GM20000 (cell line): ENCODE measurements around the gene ZNF532.

Experiments used
- DNase-seq: peaks from one replicate; pipeline ENCODE4 v3.0.0; 2012; ENCODE audit warnings: low spot score
- TF ChIP-seq, protein P1 (sequence below): IDR thresholded peaks from 2 replicates; pipeline ENCODE4 v1.5.1; 2012; ENCODE audit warnings: mild to moderate bottlenecking, control low read depth; ENCODE audit errors: extremely low read depth, missing control alignments

ZNF532 gene

DNA sequence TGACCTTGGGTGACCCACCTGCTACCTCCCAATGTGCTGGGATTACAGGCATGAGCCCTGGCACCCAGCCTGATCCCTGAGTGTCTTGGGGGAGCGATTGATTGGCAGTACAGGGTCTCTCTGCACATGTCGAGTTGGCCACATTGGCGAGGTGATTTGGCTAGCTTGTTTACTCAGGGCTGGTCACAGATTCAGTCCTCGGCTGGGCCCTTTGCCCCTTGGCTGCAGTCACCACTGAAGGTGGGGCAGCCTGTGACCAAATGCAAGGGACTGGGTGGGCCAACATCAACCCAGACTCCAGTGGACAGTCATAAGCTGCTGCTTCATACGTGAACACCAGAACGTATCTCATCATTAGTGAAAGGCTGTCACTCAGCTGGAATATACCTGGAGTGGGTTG, 114.9 kb downstream of the ZNF532 start:
- no peak for DNase-seq
- TF ChIP-seq, protein P1, sequence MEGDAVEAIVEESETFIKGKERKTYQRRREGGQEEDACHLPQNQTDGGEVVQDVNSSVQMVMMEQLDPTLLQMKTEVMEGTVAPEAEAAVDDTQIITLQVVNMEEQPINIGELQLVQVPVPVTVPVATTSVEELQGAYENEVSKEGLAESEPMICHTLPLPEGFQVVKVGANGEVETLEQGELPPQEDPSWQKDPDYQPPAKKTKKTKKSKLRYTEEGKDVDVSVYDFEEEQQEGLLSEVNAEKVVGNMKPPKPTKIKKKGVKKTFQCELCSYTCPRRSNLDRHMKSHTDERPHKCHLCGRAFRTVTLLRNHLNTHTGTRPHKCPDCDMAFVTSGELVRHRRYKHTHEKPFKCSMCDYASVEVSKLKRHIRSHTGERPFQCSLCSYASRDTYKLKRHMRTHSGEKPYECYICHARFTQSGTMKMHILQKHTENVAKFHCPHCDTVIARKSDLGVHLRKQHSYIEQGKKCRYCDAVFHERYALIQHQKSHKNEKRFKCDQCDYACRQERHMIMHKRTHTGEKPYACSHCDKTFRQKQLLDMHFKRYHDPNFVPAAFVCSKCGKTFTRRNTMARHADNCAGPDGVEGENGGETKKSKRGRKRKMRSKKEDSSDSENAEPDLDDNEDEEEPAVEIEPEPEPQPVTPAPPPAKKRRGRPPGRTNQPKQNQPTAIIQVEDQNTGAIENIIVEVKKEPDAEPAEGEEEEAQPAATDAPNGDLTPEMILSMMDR: no peak

DNA sequence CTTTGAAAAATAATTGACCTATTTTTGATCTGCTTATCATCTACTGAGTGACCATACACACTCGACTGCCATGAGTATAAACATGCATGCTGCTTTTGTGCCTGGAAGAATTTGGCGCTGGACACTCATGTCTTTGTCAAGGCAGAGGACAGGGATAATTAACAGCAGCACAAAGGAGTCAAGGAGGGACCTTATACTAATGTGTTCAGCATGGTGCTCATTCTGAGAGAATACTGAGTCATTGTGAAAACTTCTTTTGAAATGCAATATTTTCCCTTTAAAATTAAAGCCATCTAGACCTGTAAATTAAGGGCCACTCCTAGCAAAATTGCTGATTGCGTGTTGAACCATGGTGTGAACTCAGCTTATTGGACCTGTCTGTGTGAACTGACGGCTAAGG, 116.3 kb downstream of the ZNF532 start:
- no peak for DNase-seq
- TF ChIP-seq, protein P1: no peak

DNA sequence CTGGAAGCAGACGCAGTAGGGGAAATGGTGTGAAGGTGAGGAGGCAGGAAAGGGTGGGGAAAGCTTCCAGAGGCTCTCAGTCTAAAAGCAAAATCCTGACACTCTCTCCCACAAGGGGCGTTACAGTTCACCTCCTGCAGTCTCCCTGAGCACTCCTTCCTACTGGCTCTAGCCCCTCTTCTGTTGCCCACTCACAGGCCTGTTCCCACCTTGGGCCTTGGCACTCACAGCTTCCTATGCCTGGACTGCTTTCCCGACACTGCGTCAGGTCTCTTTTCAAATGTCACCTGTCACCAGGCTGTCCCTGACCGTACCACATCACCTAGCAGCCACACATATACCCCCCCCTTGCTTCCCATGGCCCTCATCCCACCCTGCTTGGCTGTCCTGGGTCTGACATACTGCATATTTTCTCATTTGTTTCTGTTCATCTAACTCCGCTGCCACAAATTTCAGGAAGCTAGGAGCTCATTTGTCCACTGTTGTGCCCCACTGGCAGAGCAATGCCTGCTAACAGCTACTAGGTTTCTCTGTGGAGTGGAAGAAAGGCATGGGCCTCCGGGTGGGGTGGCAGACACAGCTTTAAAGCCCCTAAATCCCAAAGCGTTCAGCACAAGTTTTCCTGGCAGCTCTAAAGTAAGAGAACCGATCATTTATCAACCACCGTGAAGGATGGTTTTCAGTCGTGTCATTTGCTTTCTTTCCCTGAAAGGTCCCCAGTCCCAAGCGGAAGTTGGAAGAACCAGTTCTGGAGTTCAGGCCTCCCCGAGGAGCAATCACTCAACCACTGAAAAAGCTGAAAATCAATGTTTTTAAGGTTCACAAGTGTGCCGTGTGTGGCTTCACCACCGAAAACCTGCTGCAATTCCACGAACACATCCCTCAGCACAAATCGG, 118.8 kb downstream of the ZNF532 start:
- DNase-seq: no peak
- TF ChIP-seq, protein P1: no peak

DNA sequence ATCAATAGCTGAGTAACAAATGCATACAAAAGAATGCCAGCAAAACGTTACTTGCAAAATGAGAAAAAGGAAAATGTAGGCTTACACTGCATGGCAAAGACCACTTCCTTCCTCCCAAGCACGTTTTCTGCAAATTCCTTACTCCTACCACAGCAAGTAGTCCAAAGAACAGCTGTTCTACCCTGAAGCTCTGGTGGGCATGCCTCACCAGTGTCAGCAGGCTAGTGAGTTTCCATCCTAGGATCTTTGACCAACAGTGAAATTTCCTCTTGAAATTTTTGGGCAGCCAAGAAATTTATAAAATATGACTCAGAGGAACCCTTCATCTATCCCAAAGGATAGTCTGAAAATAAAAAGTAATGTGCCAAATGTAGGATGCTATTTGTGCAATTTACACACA, 123.9 kb downstream of the ZNF532 start:
- no peak for DNase-seq
- TF ChIP-seq, protein P1: no peak

DNA sequence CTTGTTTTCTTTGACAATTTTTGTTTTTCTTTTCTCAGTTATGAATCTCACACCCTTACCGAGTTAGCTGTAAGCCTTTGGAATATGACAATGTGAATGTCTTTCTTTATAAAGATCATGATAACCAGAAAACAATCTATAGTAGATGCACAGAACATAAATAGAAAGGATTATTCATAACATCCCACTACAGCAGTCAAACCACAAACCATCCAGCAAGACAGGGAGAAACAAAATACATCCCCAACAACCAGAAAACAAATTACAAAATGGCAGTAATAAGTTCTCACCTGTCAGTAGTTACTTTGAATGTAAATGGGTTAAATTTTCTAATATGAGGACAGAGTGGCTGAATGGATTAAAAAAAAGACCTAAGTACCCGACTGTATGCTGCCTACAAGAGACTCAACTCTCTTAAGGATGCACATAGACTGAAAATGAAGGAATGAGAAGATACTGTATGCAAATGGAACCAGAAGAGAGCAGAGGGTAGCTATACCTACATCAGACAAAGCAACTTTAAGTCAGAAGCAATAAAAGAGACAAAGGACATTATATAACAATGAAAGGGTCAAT, 124.6 kb downstream of the ZNF532 start:
- DNase-seq: no peak

DNA sequence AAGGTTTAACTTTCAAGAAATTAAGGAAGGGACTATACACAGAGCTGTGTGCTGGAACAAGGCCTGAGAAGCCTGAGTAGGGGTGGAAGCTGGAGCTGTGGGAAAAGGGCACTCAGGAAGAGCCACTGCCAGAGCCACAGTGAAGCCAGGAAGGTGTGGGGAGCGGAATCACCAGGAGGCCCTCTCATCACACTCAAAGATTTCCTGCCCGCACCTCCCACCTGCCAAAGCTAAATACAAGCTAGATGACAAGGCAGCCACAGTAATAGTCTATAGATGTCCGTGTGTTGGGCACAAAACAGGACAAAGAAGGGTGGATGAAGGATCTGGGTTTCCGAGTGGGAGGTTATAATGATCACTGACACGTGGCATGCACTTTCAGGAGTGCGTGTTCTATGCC, 126.0 kb downstream of the ZNF532 start:
- TF ChIP-seq, protein P1: no peak
- DNase-seq: no peak

More for the DNA sequence above, 124.6 kb downstream of the ZNF532 start:
- TF ChIP-seq, protein P1: no peak

DNA sequence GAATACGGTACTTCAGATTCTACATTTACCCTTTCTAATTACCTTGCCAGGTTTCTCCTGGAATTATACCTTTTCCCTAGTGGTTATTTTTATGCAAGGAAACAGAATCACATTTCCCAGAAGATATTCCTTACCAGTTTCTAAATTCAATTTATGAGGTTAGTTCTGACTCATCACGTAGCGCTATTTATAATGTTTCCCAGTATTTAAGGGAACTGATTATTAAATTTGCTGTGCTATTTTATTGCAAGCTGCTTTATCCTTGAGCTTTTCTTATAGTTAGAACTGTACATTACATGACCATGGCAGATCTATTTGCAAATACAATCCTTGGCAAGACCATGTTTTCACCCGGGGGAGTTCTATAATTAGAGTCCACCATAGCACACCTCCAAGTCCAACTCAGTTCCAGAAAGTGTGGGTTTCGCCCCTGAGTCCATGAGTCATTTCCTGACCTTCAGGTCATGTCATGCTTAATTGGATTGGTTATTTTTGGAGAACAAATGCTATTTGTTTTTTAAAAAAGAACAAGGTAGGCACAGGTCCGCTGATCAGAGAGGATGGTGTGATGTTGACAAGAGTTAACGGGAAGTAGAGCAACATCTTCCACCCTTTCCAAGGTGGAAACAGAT, 126.6 kb downstream of the ZNF532 start:
- TF ChIP-seq, protein P1: no peak
- DNase-seq: peak; percentile 56
